GM19324 (cell line): Measurements from ENCODE around the gene PRKCE.

ENCODE experiments used
- ATAC-seq: cut with Tn5 transposase; IDR thresholded peaks from one replicate; pipeline ENCODE4 v1.9.1; 2021; ENCODE audit warnings: mild to moderate bottlenecking, moderate library complexity; ENCODE audit not compliant: unreplicated experiment, low FRiP score

Gene PRKCE

GRCh38 chr2:45943219-45944044 lies 292.0 kb downstream of the PRKCE start:
- ATAC-seq = no peak

GRCh38 chr2:45944074-45944473 lies 292.6 kb downstream of the PRKCE start:
- no peak for ATAC-seq

- ATAC-seq = no peak
Observed at GRCh38 chr2:45945302-45945717, 293.8 kb downstream of the PRKCE start.

- ATAC-seq = no peak
Observed at GRCh38 chr2:45946023-45946422, 294.5 kb downstream of the PRKCE start.

DNA sequence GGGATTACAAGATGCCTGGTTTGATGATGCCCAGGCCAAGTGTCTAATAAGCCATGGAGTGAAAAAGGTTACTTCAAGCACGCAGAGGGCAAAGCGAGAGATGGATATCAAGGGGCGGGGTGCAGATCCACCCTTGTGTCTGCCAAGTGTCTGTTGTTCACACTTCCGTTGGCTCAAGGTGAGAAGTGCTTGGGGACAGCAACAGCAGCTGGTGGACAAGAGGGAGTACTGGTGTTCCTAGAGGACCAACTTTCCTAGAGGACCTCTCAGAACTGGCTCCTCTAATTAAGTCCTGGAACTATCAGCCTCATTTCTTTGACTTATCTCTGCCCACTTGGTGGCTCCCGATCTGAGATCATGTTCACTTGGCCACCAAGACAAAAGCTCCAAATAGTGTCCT lies 299.1 kb downstream of the PRKCE start:
- ATAC-seq = no peak

DNA sequence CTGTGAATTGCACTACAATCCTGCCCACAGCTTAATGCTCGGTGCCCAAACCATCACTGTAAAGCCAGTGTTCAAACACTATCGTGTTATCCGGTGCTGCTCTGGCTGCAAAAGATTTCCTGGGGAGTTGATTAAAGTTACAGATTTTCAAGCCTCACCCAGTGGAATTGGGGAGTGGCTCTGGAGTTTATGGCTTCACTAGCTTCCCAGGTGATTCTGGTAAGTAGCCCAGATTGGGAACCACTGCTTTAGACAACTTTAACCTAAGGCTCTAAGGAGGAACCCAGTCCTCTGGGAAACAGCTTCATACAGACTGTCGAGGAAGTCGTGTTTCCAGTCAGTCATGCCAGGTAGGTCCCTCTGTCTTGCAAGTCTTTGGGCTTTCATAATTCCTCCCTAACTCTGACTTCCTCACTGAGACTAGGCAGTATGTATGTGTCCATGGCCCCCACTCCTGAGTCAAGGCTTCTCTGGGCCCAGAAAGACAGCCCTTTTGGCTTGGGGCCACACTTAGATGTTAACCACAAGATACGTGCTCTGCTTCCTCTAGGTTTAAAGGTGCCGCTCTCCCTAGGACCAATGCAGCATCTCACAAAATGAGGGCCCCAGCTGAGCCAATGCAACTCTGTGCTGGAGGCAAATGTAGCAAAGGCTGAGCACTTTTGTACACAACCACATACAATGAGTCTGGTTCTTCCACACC lies 299.7 kb downstream of the PRKCE start:
- no peak for ATAC-seq

DNA sequence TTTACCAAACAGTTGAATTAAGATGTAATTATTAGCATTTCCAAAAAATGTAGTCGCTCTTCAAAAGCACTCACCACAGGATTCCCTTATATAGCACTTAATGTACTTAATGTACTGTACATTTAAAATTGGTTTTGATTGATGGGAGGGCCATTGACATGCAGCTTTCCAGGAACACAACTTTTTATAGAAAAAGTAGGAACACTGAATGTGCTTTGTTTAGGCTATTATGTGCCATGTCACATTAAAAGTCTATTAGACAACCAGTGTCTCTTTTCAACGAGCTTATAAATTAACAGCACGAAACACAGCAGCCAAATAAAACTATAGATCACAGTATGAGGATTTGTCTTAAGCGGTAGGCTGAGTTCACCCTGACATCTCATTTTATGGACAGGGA lies 301.1 kb downstream of the PRKCE start:
- no peak for ATAC-seq

DNA sequence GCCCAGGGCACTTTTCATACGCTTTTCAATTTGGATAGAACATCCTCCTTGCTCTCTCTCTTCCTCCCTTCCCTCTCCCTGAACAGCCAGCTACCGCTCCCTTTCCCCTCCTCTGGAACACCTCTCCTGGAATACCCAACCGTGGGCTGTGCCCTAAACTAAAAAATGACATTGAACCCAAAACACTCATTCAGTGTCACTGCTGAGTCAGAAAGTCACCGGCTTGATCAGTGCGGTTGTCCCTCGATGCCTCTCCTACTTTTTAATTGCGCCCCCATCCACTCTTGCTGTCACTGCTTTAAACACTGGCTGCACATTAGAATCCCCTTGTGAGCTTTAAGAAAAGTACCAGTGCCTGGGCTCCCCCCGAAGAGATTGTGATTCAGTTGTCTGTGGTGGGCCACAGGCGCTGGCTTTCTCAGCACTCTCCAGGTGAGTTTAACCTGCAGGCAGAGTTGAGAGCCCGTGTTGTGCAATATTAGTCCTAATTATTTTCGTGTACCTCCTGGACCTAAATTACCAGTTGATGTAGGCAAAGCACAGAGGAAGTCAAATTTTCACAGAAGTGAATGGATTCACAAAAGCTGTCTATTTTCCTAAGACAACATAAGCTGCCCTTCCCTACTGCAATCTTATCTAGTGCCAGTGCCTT lies 302.0 kb downstream of the PRKCE start:
- ATAC-seq = no peak

DNA sequence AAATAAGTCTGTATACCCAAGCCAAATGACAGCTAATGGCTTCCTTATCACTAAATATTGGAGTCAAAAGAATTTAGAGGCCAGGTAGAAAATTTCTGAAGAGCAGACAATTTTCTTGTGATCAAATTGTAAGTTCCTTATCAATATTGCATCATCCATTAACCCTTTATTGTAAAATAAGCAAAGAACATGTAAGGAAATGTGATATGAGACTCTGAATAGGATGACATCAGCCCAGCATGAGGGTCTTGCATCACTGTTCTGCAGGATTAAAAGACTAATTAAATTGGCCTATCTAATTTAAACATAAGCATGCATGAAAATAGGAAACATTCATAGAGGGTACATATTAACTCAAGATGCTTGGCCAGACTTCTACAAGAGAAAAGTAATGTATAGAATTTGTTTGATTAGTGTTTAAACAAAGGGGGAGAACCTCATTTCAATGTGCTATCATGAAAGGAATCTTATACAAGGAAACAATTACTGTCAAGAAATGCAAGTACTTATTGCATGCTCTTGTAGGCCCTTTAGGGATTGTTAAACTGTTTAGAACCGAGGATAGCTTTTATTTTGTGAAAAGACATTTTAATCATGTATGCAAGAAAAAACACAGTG lies 302.9 kb downstream of the PRKCE start:
- no peak for ATAC-seq

DNA sequence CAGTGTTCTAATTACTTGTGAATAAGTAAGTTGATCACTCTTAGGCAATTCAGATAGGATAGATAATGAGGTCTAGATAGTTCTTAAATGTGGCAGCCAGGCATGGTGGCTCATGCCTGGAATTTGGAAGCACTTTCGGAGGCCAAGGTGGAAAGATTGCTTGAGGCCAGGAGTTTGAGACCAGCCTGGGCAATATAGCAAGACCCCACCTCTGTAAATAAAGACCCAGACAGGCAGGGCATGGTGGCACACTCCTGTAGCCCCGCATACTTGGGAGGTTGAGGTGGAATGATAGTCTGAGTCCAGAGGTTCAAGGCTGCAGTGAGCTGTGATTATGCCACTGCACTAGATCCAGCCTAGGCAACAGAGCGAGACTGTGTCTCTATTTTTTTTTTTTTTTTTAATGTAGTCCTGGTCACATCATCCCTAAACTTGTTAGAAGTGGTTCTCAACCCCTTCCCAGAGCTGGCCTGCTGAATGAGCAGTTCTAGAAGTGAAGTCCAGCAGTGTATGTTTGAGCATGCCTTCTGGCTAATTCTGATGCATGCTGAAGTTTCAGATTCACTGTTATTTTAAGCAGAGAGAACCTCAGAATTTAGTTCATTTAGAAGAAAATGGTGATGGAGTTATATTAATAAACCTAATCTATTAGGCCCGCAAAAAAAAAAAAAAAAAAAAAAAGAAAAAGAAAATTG lies 306.2 kb downstream of the PRKCE start:
- no peak for ATAC-seq

DNA sequence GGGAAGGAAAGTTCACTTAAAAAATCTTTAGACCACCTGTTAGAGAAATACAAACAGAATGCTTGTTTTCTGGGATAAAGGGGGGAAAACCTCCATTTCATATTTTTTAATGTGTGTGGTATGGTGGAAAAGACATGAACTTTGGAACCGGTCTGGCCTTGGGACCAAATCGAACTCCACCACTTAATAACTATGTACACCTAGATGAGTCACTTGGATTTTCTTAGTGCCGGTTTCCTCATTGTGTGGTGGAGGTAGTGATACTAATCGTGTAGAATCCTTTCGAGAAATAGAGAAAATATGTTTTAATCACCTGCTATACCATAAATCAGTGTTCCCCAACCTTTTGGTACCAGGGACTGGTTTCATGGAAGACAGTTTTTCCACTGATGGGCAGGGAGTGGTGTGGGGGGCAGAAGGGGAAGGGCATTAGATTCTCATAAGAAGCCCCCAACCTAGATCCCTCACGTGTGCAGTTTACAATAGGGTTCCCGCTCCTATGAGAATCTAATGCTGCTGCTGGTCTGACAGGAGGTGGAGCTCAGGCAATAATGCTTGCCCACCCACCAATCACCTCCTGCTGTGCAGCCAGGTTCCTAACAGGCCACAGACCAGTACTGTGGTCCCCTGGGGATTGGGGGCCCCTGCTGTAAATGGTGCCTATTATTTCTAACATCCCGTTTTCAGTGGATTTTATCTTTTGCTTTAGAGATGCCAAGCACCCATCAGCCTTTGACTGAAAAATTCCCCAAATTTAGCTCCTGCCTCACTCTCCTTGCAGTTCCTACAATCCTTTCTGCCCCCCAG lies 308.8 kb downstream of the PRKCE start:
- ATAC-seq = no peak

GRCh38 chr2:45962177-45962921 lies 310.9 kb downstream of the PRKCE start:
- ATAC-seq = no peak

- no peak for ATAC-seq
Observed at GRCh38 chr2:45963816-45964215, 312.3 kb downstream of the PRKCE start.

DNA sequence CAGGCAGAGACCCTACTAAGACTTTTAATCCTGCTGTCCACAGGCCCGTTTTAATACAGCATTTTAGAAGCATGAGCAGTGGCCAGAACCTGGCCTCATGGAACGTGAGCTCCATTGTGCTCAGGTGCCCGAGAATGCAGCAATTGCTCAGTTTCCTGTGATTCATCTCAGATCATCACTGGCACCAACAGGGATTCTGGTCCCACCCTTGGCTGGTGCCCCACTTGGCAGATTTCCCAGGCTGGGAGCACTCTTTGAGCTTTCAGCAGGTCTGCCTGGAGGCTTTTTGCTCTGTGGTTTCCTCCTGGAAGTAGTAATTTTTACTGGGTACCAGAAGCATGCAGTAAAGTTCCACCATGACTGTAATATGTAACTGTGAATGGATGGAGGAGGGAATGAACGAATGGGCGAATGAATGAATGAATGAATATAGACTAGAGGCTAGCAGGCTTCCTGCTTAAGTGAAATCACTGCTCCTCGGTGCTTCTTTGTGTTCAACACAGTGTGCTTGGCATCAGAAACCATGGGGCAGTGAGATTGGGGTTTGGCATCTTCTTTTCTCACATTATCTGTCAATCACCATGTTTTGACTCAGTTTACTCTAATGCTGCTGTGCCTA lies 312.9 kb downstream of the PRKCE start:
- ATAC-seq = no peak

DNA sequence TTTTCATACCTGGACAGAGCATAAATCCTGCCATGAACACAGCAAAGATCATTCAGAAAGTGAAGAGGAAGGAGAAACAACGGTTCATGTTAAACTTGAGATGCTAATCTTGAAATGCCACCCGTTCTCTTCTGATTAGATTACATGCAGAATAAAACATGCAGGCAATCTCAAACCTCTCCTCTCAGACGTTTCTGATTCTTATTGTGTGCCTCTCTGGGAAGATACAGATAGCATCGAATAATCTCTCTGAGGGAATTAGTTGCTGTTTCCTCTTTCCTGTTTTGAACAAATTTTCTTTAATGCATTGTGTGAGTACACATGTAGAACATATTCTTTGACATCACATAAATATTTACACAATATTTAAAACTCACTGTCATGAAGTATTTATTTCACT lies 313.4 kb downstream of the PRKCE start:
- no peak for ATAC-seq

- no peak for ATAC-seq
Observed at GRCh38 chr2:45965871-45966498, 314.5 kb downstream of the PRKCE start.

GRCh38 chr2:45968946-45969584 lies 317.6 kb downstream of the PRKCE start:
- ATAC-seq = no peak

GRCh38 chr2:45973426-45973825 lies 322.0 kb downstream of the PRKCE start:
- ATAC-seq = no peak
